Activated T-cell treated with anti-CD3 and anti-CD28 coated beads, Interleukin-2, amount 50 U/mL, for 24 hours (primary cell): ENCODE data around the gene GNAZ.

Source experiments
- DNase-seq: peaks from one replicate; pipeline ENCODE4 v3.0.0-alpha.2; 2020
- H3K27ac Mint-ChIP-seq: 2 replicates; pipeline ENCODE4 v1.8.0; 2020; ENCODE audit warnings: mild to moderate bottlenecking, mixed read lengths
- H3K27me3 Mint-ChIP-seq: 2 replicates; pipeline ENCODE4 v1.8.0; 2020; ENCODE audit warnings: mixed read lengths
- H3K36me3 Mint-ChIP-seq: 2 replicates; pipeline ENCODE4 v1.8.0; 2020; ENCODE audit warnings: low read depth, mixed read lengths
- H3K4me1 Mint-ChIP-seq: 2 replicates; pipeline ENCODE4 v1.8.0; 2020; ENCODE audit warnings: low read depth, mixed read lengths
- H3K4me3 Mint-ChIP-seq: 2 replicates; pipeline ENCODE4 v1.8.0; 2020; ENCODE audit warnings: mild to moderate bottlenecking, moderate library complexity, mixed read lengths
- H3K9me3 Mint-ChIP-seq: 2 replicates; pipeline ENCODE4 v1.8.0; 2020; ENCODE audit warnings: mixed read lengths

GNAZ gene

GRCh38 chr22:23084453-23085350 lies 14.4 kb downstream of the GNAZ start:
- no peaks in the 10 kb centered on the region for H3K27me3 Mint-ChIP-seq
- H3K4me3 Mint-ChIP-seq, result no peak overlapping the region
- DNase-seq, result no peak
- peaks cover 10% of the 10 kb centered on the region for H3K4me1 Mint-ChIP-seq
- no peaks in the 10 kb centered on the region for H3K36me3 Mint-ChIP-seq
- H3K9me3 Mint-ChIP-seq, result no peaks in the 10 kb centered on the region
- no peak overlapping the region for H3K27ac Mint-ChIP-seq

- Mint-ChIP-seq H3K27me3 (no peaks in the 10 kb centered on the region), H3K4me1 (peaks cover 10% of the 10 kb centered on the region), H3K4me3 (no peak overlapping the region), H3K9me3 (no peaks in the 10 kb centered on the region), H3K27ac (no peak overlapping the region), H3K36me3 (no peaks in the 10 kb centered on the region)
- DNase-seq, result no peak
Measured at GRCh38 chr22:23085351-23085671, 15.0 kb downstream of the GNAZ start.

GRCh38 chr22:23085785-23086184 lies 15.5 kb downstream of the GNAZ start:
- H3K9me3 Mint-ChIP-seq, result no peaks in the 10 kb centered on the region
- H3K36me3 Mint-ChIP-seq, result no peaks in the 10 kb centered on the region
- no peaks in the 10 kb centered on the region for H3K27me3 Mint-ChIP-seq
- DNase-seq, result no peak
- peaks cover 9% of the 10 kb centered on the region for H3K4me1 Mint-ChIP-seq
- no peak overlapping the region for H3K4me3 Mint-ChIP-seq
- no peak overlapping the region for H3K27ac Mint-ChIP-seq

GRCh38 chr22:23086263-23086662 lies 15.9 kb downstream of the GNAZ start:
- H3K27ac Mint-ChIP-seq, result no peak overlapping the region
- no peaks in the 10 kb centered on the region for H3K27me3 Mint-ChIP-seq
- H3K4me3 Mint-ChIP-seq, result no peak overlapping the region
- DNase-seq, result no peak
- H3K9me3 Mint-ChIP-seq, result no peaks in the 10 kb centered on the region
- H3K4me1 Mint-ChIP-seq, result peaks cover 4% of the 10 kb centered on the region
- H3K36me3 Mint-ChIP-seq, result no peaks in the 10 kb centered on the region

GRCh38 chr22:23086787-23087186 lies 16.5 kb downstream of the GNAZ start:
- Mint-ChIP-seq H3K27me3 (no peaks in the 10 kb centered on the region), H3K9me3 (no peaks in the 10 kb centered on the region), H3K4me1 (peaks cover 3% of the 10 kb centered on the region), H3K4me3 (no peak overlapping the region), H3K36me3 (no peaks in the 10 kb centered on the region), H3K27ac (no peak overlapping the region)
- no peak for DNase-seq

- Mint-ChIP-seq H3K4me1 (peaks cover 3% of the 10 kb centered on the region), H3K4me3 (no peak overlapping the region), H3K27ac (no peak overlapping the region), H3K9me3 (no peaks in the 10 kb centered on the region), H3K27me3 (no peaks in the 10 kb centered on the region), H3K36me3 (no peaks in the 10 kb centered on the region)
- peak; percentile 37 for DNase-seq
Measured at GRCh38 chr22:23088199-23088604, 17.9 kb downstream of the GNAZ start.

- Mint-ChIP-seq H3K9me3 (no peaks in the 10 kb centered on the region), H3K27ac (no peak overlapping the region), H3K4me1 (peaks cover 3% of the 10 kb centered on the region), H3K36me3 (no peaks in the 10 kb centered on the region), H3K4me3 (no peak overlapping the region), H3K27me3 (no peaks in the 10 kb centered on the region)
- no peak for DNase-seq
Measured at GRCh38 chr22:23089010-23089409, 18.7 kb downstream of the GNAZ start.

GRCh38 chr22:23089633-23090456 lies 19.5 kb downstream of the GNAZ start:
- Mint-ChIP-seq H3K27me3 (no peaks in the 10 kb centered on the region), H3K9me3 (no peaks in the 10 kb centered on the region), H3K4me1 (peaks cover 3% of the 10 kb centered on the region), H3K4me3 (no peak overlapping the region), H3K27ac (no peak overlapping the region), H3K36me3 (no peaks in the 10 kb centered on the region)
- DNase-seq, result no peak

GRCh38 chr22:23090457-23090835 lies 20.1 kb downstream of the GNAZ start:
- no peak for DNase-seq
- Mint-ChIP-seq H3K27me3 (no peaks in the 10 kb centered on the region), H3K27ac (no peak overlapping the region), H3K36me3 (no peaks in the 10 kb centered on the region), H3K9me3 (no peaks in the 10 kb centered on the region), H3K4me3 (no peak overlapping the region), H3K4me1 (peaks cover 3% of the 10 kb centered on the region)

GRCh38 chr22:23091760-23092159 lies 21.4 kb downstream of the GNAZ start:
- no peak overlapping the region for H3K27ac Mint-ChIP-seq
- peaks cover 3% of the 10 kb centered on the region for H3K4me1 Mint-ChIP-seq
- no peaks in the 10 kb centered on the region for H3K36me3 Mint-ChIP-seq
- H3K9me3 Mint-ChIP-seq, result no peaks in the 10 kb centered on the region
- no peak for DNase-seq
- H3K4me3 Mint-ChIP-seq, result no peak overlapping the region
- H3K27me3 Mint-ChIP-seq, result no peaks in the 10 kb centered on the region

GRCh38 chr22:23092217-23092955 lies 22.1 kb downstream of the GNAZ start:
- H3K4me1 Mint-ChIP-seq, result peaks cover 3% of the 10 kb centered on the region
- no peaks in the 10 kb centered on the region for H3K9me3 Mint-ChIP-seq
- no peaks in the 10 kb centered on the region for H3K27me3 Mint-ChIP-seq
- H3K27ac Mint-ChIP-seq, result no peak overlapping the region
- H3K36me3 Mint-ChIP-seq, result no peaks in the 10 kb centered on the region
- H3K4me3 Mint-ChIP-seq, result no peak overlapping the region
- DNase-seq, result no peak

- Mint-ChIP-seq H3K36me3 (no peaks in the 10 kb centered on the region), H3K9me3 (no peaks in the 10 kb centered on the region), H3K4me1 (no peaks in the 10 kb centered on the region), H3K27me3 (no peaks in the 10 kb centered on the region), H3K27ac (no peak overlapping the region), H3K4me3 (no peak overlapping the region)
- no peak for DNase-seq
Measured at GRCh38 chr22:23093051-23093788, 22.9 kb downstream of the GNAZ start.

GRCh38 chr22:23094260-23094659 lies 23.9 kb downstream of the GNAZ start:
- Mint-ChIP-seq H3K27ac (no peak overlapping the region), H3K4me3 (no peak overlapping the region), H3K36me3 (no peaks in the 10 kb centered on the region), H3K27me3 (no peaks in the 10 kb centered on the region), H3K4me1 (no peaks in the 10 kb centered on the region), H3K9me3 (no peaks in the 10 kb centered on the region)
- no peak for DNase-seq
